KOPT-K1 (cell line): ENCODE measurements around the gene CCDC116.
A peak's percentile ranks its signal among the peaks of the same experiment; 100 is the strongest.
"Not testable (repeated sequence)": the region's sequence is repeated elsewhere in the genome, so short reads cannot be mapped to it uniquely, and the experiment has no call there.

Experiments
- H3K27ac ChIP-seq: fragments of 200-600 bp; sonication (generic); 2 replicates; pipeline ENCODE4 v1.5.1; 2016; ENCODE audit warnings: antibody characterized with exemption, mild to moderate bottlenecking, low read depth, low read length; ENCODE audit not compliant: poor library complexity, severe bottlenecking
- H3K36me3 ChIP-seq: fragments of 200-600 bp; sonication (generic); 2 replicates; pipeline ENCODE4 v1.5.1; 2017; ENCODE audit warnings: antibody characterized with exemption, mild to moderate bottlenecking, low read length, moderate library complexity; ENCODE audit not compliant: insufficient read depth
- H3K9me3 ChIP-seq: fragments of 200-600 bp; sonication (generic); 2 replicates; pipeline ENCODE4 v1.5.1; 2017; ENCODE audit warnings: antibody characterized with exemption, low read length, mild to moderate bottlenecking; ENCODE audit not compliant: insufficient read depth, poor library complexity, severe bottlenecking

The CCDC116 gene

GRCh38 chr22:21634844-21635243 lies 2.3 kb downstream of the CCDC116 start:
- H3K36me3 ChIP-seq = no peaks in the 10 kb centered on the region
- no peak overlapping the region for H3K27ac ChIP-seq
- H3K9me3 ChIP-seq = no peaks in the 10 kb centered on the region

GRCh38 chr22:21635771-21636510 lies 3.4 kb downstream of the CCDC116 start:
- Histone ChIP-seq H3K9me3 (no peaks in the 10 kb centered on the region), H3K27ac (no peak overlapping the region), H3K36me3 (no peaks in the 10 kb centered on the region)

- no peaks in the 10 kb centered on the region for H3K36me3 ChIP-seq
- no peaks in the 10 kb centered on the region for H3K9me3 ChIP-seq
- H3K27ac ChIP-seq = no peak overlapping the region
Observed at GRCh38 chr22:21636629-21637218, 4.2 kb downstream of the CCDC116 start.

DNA sequence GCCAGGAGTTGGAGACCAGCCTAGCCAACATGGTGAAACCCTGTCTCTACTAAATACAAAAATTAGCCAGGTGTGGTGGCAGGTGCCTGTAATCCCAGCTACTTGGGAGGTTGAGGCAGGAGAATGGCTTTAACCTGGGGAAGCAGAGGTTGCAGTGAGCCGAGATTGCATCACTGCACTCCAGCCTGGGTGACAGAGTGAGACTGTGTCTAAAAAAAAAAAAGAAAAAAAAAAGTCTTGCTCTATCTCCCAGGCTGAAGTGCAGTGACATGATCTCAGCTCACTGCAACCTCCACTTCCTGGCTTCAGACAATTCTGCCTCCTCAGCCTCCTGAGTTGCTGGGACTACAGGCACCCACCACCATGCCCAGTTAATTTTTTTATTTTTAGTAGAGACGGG lies 4.9 kb downstream of the CCDC116 start:
- H3K9me3 ChIP-seq, H3K36me3 ChIP-seq, H3K27ac ChIP-seq: not testable (repeated sequence)

GRCh38 chr22:21639359-21639758 lies 6.8 kb downstream of the CCDC116 start:
- peaks cover 8% of the 10 kb centered on the region; the same call in 1 of the 2 replicates for H3K36me3 ChIP-seq
- H3K27ac ChIP-seq = no peak overlapping the region

GRCh38 chr22:21640810-21641209 lies 8.2 kb downstream of the CCDC116 start:
- Histone ChIP-seq H3K36me3 (peaks cover 19% of the 10 kb centered on the region), H3K9me3 (no peaks in the 10 kb centered on the region), H3K27ac (no peak overlapping the region)

More at GRCh38 chr22:21639359-21639758, 6.8 kb downstream of the CCDC116 start:
- H3K9me3 ChIP-seq = no peaks in the 10 kb centered on the region

DNA sequence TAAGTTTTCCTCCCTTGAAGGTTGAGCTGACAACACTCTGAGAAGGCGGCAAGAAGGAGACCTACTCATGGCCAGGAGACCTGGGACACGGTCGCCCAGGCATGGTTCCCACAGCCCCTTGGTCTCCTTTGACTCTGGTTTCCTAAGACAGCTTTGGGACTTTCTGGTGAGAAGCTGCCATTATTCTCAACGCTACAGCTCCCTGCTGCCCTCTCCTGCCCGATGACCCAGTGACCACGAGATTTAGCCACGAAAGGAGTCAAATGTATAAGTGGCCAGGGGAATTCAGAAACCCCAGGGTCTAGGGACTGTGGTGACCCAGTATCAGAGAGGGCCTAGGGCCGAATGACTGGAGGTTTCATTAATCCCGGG lies 8.8 kb downstream of the CCDC116 start:
- Histone ChIP-seq H3K36me3 (peaks cover 23% of the 10 kb centered on the region), H3K9me3 (no peaks in the 10 kb centered on the region), H3K27ac (peak overlapping the region; percentile 62)

DNA sequence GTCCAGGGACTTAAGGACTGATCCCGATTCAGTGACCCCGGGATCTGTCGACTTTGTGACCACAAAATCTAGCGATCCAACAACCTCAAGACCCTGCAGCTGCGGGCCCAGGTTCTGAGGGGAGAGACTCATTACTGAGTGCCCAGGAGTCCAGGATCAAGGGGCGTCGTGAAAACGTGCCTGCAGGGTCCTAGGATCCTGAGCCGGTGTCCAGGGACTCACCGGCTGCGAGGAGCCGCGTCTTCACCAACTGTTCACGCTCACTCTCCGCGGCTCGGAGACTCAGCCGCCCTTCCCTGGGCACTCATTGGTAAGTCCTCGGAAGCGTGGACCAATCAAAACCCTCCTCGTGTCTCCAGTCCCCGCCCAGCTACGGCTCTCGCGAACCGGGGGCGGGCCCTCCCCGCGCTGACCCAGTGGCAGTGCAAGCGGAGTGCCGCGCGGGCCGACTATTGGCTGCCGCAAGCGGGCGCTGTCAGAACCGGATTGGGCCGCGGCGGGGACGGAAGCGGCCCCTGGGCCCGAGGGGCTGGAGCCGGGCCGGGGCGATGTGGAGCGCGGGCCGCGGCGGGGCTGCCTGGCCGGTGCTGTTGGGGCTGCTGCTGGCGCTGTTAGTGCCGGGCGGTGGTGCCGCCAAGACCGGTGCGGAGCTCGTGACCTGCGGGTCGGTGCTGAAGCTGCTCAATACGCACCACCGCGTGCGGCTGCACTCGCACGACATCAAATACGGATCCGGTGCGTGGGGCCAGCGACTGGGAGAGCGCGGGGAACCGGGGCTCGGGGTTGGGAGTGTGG lies 9.4 kb downstream of the CCDC116 start, which contains the start of gene SDF2L1:
SDF2L1 (plus strand) TSS at position 514 of the 795 bp plus-strand sequence; CDS start at position 549, 35 bp downstream.
- H3K27ac ChIP-seq = peak within 1 kb of the TSS; percentile 62

DNA sequence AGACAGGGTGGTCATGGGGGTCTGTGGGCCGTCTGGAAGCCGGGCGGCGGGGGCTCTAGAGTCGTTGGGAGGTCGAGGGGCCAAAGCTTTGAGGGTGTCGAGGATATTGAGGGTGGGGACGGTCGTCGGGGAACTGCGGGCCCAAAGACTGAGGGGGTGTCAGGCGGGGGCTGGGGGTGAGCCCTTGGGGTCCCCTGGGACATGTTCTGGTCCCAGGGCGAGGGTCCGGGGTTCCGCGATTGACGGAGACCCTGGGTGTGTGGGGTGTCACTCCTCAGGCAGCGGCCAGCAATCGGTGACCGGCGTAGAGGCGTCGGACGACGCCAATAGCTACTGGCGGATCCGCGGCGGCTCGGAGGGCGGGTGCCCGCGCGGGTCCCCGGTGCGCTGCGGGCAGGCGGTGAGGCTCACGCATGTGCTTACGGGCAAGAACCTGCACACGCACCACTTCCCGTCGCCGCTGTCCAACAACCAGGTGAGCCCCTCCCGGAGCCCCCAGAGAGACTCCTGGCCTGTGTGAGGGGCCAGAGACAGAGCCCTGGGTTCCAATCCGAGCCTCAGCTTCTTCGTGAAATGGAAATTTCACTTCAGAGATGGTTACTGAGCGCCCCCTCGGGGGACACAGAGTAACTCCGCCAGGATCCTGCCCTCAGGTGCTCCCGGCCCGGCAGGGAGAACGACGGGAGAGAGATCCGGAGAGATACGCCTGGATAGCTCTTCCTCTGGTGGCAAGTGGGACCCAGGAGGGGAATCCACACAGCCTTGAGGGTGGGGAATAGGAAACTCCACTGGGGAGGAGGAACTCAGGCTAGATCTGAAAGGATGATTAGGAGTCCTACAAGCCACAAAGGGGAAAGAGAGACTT lies 10.3 kb downstream of the CCDC116 start:
- Histone ChIP-seq H3K9me3 (no peaks in the 10 kb centered on the region), H3K27ac (peak overlapping the region; percentile 62), H3K36me3 (peaks cover 30% of the 10 kb centered on the region)

More for the DNA sequence above, 9.4 kb downstream of the CCDC116 start, which contains the start of gene SDF2L1:
- H3K9me3 ChIP-seq = no peaks in the 10 kb centered on the region
- H3K36me3 ChIP-seq = peaks cover 27% of the 10 kb centered on the region

GRCh38 chr22:21643533-21644357 lies 11.2 kb downstream of the CCDC116 start:
- Histone ChIP-seq H3K36me3 (peaks cover 37% of the 10 kb centered on the region), H3K27ac (no peak overlapping the region), H3K9me3 (no peaks in the 10 kb centered on the region)

GRCh38 chr22:21645513-21645912 lies 13.0 kb downstream of the CCDC116 start:
- not testable (repeated sequence) for H3K27ac ChIP-seq, H3K9me3 ChIP-seq
- H3K36me3 ChIP-seq = peaks cover 46% of the 10 kb centered on the region

DNA sequence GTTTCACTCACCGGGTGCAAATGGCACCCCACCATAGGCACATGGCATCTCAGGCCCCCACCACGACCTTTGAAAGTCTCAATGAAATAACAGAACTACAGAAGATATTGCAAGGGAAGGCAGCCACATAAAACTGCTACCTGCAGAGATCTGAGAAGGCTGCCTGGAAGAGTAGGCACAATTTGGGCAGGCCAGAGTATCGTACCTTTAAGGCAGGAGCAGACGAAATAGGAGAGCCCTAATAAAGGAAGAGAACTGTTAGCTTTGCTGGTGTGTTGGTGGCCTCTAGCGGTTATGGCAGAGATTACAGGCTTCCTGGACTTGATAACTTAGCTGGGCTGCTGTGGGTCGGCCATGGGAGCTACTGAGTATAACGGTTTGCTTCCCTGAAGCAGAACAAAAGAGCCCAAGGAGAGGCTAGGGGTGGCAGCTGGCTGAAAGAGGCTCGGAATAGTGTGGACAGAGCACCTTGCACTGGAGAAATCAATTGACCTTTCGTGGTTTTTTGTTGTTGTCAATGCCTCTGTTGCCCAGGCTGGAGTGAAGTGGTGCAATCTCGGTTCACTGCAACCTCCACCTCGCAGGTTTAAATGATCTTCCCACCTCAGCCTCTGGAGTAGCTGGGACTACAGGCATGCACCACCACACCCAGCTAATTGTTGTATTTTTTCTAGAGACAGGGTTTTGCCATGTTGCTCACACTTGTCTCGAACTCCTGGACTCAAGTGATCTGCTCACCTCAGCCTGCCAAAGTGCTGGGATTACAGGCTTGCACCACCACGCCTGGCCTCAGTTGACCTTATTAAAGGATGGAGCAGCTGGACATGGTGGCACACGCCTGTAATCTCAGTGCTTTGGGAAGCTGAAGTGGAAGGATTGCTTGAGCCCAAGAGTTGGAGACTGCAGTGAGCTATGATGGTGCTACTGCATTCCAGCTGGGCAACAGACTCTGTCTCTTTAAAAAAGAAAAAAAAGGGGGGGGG lies 14.3 kb downstream of the CCDC116 start:
- no peak overlapping the region for H3K27ac ChIP-seq
- no peaks in the 10 kb centered on the region for H3K9me3 ChIP-seq
- H3K36me3 ChIP-seq = peaks cover 46% of the 10 kb centered on the region

DNA sequence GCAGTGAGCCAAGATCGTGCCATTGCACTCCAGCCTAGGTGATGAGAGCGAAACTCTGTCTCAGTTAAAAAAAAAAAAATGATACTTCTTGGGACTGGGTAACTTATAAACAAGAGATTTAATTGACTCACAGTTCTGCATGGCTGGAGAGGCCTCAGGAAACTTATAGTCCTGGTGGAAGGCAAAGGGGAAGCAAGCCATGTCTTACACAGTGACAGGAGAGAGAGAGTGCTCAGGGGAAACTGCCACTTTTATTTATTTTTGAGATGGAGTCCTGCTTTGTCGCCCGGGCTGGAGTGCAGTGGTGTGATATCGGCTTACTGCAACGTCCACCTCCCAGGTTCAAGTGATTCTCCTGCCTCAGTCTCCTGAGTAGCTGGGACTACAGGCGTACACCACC lies 17.7 kb downstream of the CCDC116 start:
- Histone ChIP-seq H3K36me3 (peaks cover 52% of the 10 kb centered on the region), H3K27ac (peak overlapping the region; percentile 84), H3K9me3 (no peaks in the 10 kb centered on the region)
